Measurements from ENCODE around the gene C3.

GRCh38 chr19:6682607-6683128 lies 37.8 kb downstream of the C3 start:
- TF ChIP-seq, protein P1, sequence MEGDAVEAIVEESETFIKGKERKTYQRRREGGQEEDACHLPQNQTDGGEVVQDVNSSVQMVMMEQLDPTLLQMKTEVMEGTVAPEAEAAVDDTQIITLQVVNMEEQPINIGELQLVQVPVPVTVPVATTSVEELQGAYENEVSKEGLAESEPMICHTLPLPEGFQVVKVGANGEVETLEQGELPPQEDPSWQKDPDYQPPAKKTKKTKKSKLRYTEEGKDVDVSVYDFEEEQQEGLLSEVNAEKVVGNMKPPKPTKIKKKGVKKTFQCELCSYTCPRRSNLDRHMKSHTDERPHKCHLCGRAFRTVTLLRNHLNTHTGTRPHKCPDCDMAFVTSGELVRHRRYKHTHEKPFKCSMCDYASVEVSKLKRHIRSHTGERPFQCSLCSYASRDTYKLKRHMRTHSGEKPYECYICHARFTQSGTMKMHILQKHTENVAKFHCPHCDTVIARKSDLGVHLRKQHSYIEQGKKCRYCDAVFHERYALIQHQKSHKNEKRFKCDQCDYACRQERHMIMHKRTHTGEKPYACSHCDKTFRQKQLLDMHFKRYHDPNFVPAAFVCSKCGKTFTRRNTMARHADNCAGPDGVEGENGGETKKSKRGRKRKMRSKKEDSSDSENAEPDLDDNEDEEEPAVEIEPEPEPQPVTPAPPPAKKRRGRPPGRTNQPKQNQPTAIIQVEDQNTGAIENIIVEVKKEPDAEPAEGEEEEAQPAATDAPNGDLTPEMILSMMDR (IDR thresholded peaks at IDR 0.05) = no peak
- TF ChIP-seq EZH2phosphoT487 (IDR thresholded peaks at IDR 0.05) (no peak), EZH2 (IDR thresholded peaks at IDR 0.05) (no peak)
